Thyroid gland (tissue), 4 donors: Measurements from ENCODE around the gene SF1. TPM values are rescaled to one million over a fixed set of nuclear protein-coding genes. Genes with fewer than 3 reads are reported as not detected.

Experiments
- DNase-seq, 2 donors: peaks; one replicate each; pipeline ENCODE4 v3.0.0-alpha.2; 2019
- H3K27ac ChIP-seq, 3 donors: fragments of 200-600 bp; sonication (generic); 1 replicate in 2 of 3; 2 replicates in 1 of 3; pipeline ENCODE4 v1.5.1; 2016 to 2019; ENCODE audit warnings: mild to moderate bottlenecking in 1 of 3, moderate library complexity in 1 of 3
- H3K27me3 ChIP-seq: fragments of 200-600 bp; sonication (generic); one replicate; pipeline ENCODE4 v1.5.1; 2019
- H3K36me3 ChIP-seq, 2 donors: fragments of 200-600 bp; sonication (generic); one replicate each; pipeline ENCODE4 v1.5.1; 2016 to 2019
- H3K4me1 ChIP-seq, 2 donors: fragments of 200-600 bp; sonication (generic); one replicate each; pipeline ENCODE4 v1.5.1; 2017 to 2019
- H3K4me3 ChIP-seq, 3 donors: fragments of 200-600 bp; sonication (generic); replicated peaks in 1 of 3; 1 replicate in 2 of 3; 2 replicates in 1 of 3; pipeline ENCODE4 v1.5.1; 2016; ENCODE audit warnings: mild to moderate bottlenecking in 1 of 3
- H3K9me3 ChIP-seq: fragments of 200-600 bp; sonication (generic); one replicate; pipeline ENCODE4 v1.5.1; 2017
- POLR2A ChIP-seq, 2 donors: fragments of 450-650 bp; IDR thresholded peaks; one replicate each; pipeline ENCODE4 v1.6.1; 2017; ENCODE audit warnings: antibody characterized with exemption in 2 of 2, mild to moderate bottlenecking in 2 of 2, moderate library complexity in 1 of 2
- WGBS, 2 donors: methylation state at CpG; one replicate each; pipeline ENCODE4 v1.1.5; 2017; 5-methylcytosine and 5-hydroxymethylcytosine counted together
- intact Hi-C: fragments of 100-400 bp; cut with DNase I; formaldehyde crosslinking; loops from one replicate; pipeline ENCODE4 v1.15.1; 2023
- total RNA-seq, 4 donors: library from RNA; depleted of rRNA; stranded (reverse); fragments of >200 nt; gene quantifications; one replicate each; pipeline ENCODE4 v1.2.3, GENCODE V29; 2016
- TF ChIP-seq, protein P1 (sequence below), 6 experiments: fragments of 200-600 bp in 3 of 6; fragments of 450-650 bp in 3 of 6; sonication (generic) in 3 of 6; IDR thresholded peaks; one replicate each; pipeline ENCODE4 v1.5.1; 2016 to 2019; ENCODE audit warnings: antibody characterized with exemption in 6 of 6, mild to moderate bottlenecking in 2 of 6, inconsistent platforms in 1 of 6, moderate library complexity in 1 of 6

Gene SF1
- total RNA-seq, 4 donors from 2014 or later = 171 to 419 (median 297) TPM

DNA sequence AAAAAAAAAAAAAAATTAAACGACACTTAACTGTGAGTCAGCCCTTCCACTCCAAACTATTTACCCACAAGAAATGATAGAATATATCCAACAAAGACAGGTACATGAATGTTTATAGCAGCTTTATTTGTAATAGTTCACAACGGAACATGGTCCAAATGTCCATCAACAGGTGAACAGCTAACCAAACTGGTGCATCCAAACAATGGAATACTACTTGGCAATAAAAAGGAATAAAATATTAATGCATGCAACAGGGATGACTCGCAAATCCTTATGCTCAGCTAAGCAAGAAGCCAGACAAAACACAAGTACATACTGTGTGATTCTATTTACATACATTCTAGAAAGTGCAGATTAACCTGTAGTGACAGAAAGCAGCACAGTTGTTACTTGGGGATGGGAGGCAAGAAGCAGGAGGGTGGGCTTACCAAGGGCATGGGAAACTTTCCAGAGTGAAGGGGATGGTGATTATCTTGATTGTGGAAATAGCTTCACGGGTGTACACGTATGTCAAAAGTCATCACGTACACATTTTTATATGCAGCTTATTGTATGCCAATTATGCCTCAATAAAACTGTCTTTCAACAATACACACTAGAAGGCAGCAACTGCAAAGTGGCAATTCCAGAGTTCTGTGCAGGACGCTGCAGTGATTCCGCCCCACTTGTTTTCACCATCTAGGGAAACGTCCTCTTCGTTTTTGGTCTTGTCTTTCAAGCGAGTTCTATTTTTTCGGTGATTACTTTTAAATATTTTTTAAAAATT is 6.7 kb upstream of the SF1 start:
- TF ChIP-seq, protein P1, sequence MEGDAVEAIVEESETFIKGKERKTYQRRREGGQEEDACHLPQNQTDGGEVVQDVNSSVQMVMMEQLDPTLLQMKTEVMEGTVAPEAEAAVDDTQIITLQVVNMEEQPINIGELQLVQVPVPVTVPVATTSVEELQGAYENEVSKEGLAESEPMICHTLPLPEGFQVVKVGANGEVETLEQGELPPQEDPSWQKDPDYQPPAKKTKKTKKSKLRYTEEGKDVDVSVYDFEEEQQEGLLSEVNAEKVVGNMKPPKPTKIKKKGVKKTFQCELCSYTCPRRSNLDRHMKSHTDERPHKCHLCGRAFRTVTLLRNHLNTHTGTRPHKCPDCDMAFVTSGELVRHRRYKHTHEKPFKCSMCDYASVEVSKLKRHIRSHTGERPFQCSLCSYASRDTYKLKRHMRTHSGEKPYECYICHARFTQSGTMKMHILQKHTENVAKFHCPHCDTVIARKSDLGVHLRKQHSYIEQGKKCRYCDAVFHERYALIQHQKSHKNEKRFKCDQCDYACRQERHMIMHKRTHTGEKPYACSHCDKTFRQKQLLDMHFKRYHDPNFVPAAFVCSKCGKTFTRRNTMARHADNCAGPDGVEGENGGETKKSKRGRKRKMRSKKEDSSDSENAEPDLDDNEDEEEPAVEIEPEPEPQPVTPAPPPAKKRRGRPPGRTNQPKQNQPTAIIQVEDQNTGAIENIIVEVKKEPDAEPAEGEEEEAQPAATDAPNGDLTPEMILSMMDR (IDR thresholded peaks at IDR 0.05) = no peak
- TF ChIP-seq POLR2A (IDR thresholded peaks at IDR 0.05) = no peak

DNA sequence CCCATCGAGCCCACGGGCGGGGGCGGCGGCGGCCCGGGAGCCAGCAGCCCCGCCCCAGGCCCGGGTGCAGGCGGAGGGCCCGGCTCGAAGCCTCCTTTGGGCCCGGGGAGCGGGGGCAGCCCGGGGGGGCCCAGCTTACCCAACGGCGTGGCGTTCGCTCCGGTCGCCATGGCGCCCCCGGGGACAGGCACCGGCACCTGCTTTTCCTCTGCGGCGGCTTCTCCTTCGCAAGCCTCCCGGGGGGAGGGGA is 194 bp downstream of the SF1 start:
- peak overlapping the region; percentile 75 to 92 (median 86) for H3K4me3 ChIP-seq
- intact Hi-C loops = no loop called here
- peaks cover 17 to 26% of the 10 kb centered on the region in 2 donors for H3K4me1 ChIP-seq

More for the DNA sequence above, 6.7 kb upstream of the SF1 start:
- no peaks in the 10 kb centered on the region for H3K9me3 ChIP-seq
- WGBS, 2 donors = 92 to 93% methylated on average over 12 of the region's 12 CpGs
- H3K4me1 ChIP-seq = peaks cover 0 to under 1% of the 10 kb centered on the region in 2 donors
- no peak overlapping the region for H3K4me3 ChIP-seq
- no peaks in the 10 kb centered on the region for H3K27me3 ChIP-seq
- intact Hi-C loops = loop anchor here (10.0 kb wide), 1 partner anchor 110 kb away; no protein-coding TSS in a partner anchor
- H3K27ac ChIP-seq = no peak overlapping the region
- no peak for DNase-seq
- H3K36me3 ChIP-seq = peaks cover 0 to 12% of the 10 kb centered on the region in 2 donors

DNA sequence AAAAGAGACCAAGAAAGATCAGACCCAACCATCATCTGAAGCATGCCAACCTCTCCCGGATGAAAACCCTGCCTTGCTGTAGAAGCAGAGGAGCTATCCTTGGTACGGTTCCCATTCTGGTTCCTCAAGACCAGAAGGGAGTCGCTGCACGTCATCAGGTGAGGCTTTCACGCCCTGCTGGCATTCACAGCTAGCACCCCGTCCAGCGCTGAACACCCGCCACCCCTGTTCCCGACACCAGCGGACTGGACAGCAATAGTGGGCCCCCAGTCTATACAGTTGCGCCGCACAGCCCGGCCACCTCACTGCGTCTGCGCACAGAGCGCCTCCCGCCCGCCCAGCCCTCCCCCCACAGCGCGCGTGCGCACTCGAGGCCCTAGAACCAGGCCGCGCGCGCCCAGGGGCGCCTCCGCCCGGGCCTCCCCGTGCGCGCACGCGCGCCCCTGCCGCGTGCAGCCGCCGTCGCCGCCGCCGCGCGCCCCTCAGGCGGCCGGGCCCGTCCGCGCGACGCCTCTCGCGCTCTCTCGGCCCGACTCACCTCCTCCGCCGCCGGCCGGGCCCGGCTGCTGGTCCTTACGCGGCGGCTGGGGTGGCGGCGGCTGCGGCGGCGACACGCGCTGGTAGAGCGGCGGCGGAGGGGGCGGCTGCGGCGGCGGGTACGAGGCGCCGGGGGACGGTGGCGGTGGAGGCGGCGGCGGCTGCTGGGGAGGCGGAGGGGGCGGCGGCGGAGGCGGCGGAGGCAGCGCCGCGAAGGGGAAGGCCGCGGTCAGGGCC is 706 bp downstream of the SF1 start:
- WGBS, 2 donors = 0% methylated on average over 4 to 12 of the region's 98 CpGs
- peak; percentile 76 to 80 for DNase-seq
- Histone ChIP-seq H3K27ac (peak overlapping the region; percentile 93 to 98 (median 97)), H3K4me1 (peaks cover 17 to 30% of the 10 kb centered on the region in 2 donors), H3K4me3 (peak overlapping the region; percentile 57 to 92 (median 86)), H3K36me3 (peaks cover 35 to 36% of the 10 kb centered on the region in 2 donors), H3K9me3 (no peaks in the 10 kb centered on the region), H3K27me3 (no peaks in the 10 kb centered on the region)
- TF ChIP-seq, protein P1 (IDR thresholded peaks at IDR 0.05) = no peak
- TF ChIP-seq POLR2A (IDR thresholded peaks at IDR 0.05) = peak; percentile 12 to 26
- intact Hi-C loops = no loop called here

More for the DNA sequence above, 194 bp downstream of the SF1 start:
- DNase-seq = no peak
- H3K9me3 ChIP-seq = no peaks in the 10 kb centered on the region
- peaks cover 30 to 31% of the 10 kb centered on the region in 2 donors for H3K36me3 ChIP-seq
- H3K27ac ChIP-seq = peak overlapping the region; percentile 93 to 98 (median 97)
- WGBS, 2 donors = 0% methylated on average over 4 of the region's 28 CpGs; no CpG with 5 or more reads in 1 of the 2 donors
- TF ChIP-seq, protein P1 (IDR thresholded peaks at IDR 0.05) = no peak
- TF ChIP-seq POLR2A (IDR thresholded peaks at IDR 0.05) = no peak
- H3K27me3 ChIP-seq = no peaks in the 10 kb centered on the region

DNA sequence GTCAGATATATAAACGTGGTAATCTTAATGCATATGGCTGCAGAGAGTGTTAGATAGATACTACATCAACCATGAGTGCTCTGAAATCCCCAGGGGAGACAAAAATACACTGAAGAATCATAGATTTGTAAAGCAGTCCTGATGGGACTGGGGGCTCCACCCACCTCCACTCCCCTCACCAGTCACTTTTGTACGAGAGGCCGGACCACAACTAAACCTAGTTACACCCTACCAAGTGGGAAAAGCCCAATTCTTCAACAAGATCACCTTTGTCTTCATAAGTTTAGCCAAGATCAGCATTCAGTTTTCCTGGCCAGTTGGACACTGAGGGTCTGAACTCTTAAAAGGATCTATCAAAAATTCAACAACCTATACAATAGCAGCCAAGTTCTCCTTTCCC is 1.5 kb downstream of the SF1 start:
- 22 to 33% methylated on average over 3 of the region's 3 CpGs for WGBS, 2 donors
- intact Hi-C loops = no loop called here
- no peak overlapping the region for H3K27ac ChIP-seq

More for the DNA sequence above, 1.5 kb downstream of the SF1 start:
- Histone ChIP-seq H3K4me1 (peaks cover 17 to 30% of the 10 kb centered on the region in 2 donors), H3K27me3 (no peaks in the 10 kb centered on the region), H3K36me3 (peaks cover 43 to 44% of the 10 kb centered on the region in 2 donors), H3K9me3 (no peaks in the 10 kb centered on the region), H3K4me3 (peak overlapping the region in 2 of 3 donors; percentile 57 to 60)
- TF ChIP-seq, protein P1 (IDR thresholded peaks at IDR 0.05) = no peak
- TF ChIP-seq POLR2A (IDR thresholded peaks at IDR 0.05) = no peak
- DNase-seq = no peak
